Activated CD8-positive, alpha-beta memory T cell treated with anti-CD3 and anti-CD28 coated beads, Interleukin-2, amount 50 U/mL, for 48 hours (primary cell): Measurements from ENCODE around the gene PNLIPRP2.

Source experiments
- DNase-seq: peaks from one replicate; pipeline ENCODE4 v3.0.0-alpha.2; 2020

PNLIPRP2 gene

DNA sequence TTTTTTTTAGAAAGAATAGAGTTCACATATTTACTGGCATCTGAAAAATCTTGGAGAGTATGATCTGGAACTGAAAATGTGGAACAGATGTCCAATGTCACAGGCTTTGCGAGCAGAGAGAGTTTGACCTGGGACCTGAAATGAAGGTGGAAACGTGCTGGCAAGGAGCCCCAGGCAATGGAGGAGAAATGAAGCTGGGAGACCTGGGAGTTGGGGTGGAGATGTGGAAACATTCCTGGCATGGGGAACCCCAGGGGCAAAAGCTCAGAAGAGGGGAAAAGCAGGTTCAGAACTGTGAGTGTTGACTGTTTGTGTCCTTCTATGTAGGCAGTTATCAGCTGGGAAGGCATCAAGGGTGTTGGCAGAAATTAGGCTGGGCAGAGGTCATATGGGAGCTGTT is 7.3 kb upstream of the PNLIPRP2 start:
- DNase-seq = no peak

DNA sequence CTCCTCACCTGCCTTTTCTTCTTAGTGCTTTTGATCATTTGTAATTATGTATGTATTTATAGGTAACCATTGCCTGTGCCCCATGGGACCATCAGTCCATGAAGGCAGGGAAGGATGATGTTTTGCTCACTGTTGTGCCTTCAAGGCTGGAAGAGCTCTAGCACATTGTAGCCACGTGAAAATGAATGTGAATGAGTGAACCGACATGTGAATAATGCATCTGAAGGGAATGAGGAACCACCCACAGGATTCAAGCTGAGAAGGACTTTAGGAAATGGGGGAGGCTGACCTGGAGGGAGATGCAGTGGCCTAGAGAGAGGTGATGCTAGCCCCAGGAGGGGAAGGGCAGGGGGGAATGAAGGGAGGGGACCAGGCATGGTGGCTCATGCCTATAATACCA is 6.0 kb upstream of the PNLIPRP2 start:
- no peak for DNase-seq

DNA sequence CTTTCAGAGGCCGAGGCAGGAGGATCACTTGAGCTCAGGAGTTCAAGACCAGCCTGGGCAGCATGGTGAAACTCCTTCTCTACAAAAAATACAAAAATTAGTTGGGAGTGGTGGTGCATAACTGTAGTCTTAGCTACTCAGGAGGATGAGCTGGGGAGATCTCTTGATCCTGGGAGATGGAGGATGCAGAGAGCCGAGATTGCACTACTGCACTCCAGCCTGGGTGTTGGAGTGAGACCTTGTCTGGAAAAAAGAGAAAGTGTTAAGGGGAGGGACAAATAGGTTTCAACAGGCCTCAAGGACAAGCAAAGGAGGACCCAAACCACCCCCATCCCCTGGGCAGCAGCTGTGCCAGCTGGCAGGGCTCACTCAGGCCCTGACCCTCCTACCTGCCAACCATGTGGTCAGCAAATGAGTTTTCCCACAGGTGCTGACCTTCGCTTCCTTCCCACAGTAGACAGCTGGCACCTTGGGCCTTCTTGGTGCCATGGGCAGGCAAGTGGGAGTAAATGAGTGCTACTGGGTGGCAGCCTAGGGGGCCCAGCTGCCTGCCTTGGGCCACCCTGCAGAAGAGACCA is 5.5 kb upstream of the PNLIPRP2 start:
- no peak for DNase-seq

DNA sequence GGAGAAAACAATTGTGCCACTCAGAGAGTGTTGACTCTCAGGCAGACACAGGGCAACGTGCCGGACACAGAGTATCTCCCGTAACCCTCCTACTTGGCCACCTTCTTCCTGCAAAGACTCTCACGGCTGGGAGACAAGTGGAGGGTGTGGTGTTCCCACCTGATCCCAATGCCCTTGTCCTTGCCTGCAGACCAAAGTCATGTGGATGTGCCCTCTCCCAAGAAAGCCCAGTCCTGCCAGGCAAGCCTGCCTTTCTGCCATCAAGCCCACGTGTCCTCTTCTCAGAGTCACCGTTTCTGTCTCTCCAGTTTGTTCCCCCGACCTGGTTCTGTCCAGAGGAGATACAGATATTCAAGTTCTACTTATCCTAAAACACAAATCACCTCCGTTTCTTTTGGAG is 723 bp downstream of the PNLIPRP2 start:
- no peak for DNase-seq

DNA sequence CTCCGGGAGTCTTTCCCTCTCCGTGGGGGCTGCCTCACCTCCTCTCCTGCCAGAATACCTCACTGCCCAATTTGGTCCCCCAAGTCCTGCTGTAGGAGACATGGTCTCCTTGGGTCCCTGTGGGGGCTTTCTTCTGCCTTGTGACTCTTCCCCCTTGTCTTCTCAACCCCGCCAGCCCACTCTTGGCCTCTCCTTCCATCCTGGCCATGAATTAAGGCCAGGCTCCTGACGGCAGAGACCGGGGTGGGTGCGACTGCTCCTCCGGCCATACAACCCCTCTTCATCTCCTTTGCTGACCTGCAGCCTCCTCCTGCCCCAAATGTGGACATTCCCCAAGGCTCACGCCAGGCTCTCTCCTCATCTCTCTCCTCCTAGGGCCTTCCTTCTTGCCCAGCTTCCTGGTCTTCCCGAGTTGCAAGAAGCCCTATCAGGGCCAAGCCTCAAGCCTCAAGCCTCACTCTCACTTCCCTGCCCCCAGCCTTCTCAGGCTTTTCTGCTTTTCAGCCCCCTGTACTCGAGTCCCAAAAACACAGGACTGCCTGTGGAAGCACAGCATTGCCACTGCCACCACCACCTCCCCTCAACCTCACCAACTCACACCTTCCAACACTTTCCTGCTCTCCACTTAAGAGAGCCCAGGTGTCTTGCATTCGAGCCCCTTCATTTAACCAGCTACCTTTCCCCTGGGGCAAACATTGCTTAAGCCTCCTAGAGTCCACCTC is 1.3 kb downstream of the PNLIPRP2 start:
- no peak for DNase-seq

DNA sequence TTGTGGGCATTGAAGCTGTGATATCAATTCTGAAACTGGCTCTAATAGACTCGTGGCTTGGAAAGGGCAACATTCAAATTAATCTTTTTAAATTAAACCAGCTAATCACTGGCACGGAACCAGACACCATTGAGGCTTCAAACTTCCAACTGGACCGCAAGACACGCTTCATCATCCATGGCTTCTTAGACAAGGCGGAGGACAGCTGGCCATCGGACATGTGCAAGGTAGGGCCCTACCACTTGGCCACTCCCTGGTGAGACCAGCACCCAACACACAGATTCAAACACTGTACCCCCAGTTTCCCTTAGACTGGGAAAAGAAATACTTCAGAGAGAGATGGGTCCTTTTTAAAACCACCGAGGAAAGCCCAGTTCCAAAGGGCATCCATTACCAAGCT is 5.1 kb downstream of the PNLIPRP2 start:
- DNase-seq = no peak

DNA sequence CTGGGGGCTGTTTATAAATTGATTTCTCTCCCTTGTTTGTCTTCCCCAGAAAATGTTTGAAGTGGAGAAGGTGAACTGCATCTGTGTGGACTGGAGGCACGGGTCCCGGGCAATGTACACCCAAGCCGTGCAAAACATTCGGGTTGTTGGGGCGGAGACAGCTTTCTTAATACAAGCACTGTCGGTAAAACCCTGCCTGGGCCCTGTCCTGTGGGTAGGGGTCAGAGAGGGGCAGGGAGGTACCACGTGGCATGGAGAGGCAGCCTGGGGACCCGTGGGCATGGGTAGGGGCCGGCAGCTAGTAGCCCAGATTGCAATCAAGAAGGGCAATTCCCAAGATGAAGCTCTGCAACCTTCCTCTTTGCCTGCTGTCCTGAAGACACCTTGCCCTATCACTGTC is 6.1 kb downstream of the PNLIPRP2 start:
- DNase-seq = no peak

DNA sequence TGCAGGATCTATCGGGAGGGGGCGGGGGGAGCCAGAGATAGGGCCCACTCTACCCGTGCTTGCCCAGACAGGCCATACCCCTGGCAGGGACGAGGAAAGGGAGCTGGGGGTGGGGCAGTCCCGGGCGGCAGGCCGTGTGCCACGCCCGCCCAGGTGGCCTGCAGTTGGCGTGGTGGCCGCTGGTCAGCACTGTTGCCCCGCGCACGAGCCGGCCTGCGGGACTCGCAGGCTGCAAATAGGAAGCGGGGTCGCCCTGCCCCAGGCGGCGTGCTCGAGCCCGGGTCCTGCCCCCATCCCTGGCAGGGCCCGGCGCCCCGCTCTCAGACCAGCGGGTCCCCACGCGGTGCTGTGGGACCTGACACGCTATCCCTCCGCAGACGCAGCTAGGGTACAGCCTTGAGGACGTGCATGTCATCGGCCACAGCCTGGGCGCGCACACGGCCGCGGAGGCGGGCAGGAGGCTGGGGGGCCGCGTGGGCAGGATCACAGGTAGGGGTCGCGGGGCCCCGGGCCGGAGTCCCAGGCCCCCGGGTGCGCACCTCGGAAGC is 6.7 kb downstream of the PNLIPRP2 start:
- DNase-seq = no peak

DNA sequence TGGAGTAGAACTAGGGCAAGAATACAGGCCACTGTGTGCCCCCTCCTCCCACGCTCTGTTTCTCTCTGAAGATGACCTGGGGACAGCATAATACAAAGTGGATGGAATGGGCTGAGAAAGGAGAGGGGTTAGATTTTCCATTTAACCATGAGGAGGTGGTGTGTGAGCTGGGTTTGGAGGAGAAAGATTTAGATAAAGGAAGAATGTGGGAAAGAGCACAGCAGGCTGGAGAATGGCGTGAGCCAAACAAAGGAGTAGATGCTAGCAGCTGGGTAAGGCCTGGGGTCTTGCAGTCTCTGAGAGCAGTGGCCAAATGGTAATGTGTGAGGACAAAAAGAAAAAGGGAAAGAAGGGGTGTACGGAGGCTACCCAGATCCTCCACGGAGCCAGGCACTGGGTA is 8.6 kb downstream of the PNLIPRP2 start:
- no peak for DNase-seq

DNA sequence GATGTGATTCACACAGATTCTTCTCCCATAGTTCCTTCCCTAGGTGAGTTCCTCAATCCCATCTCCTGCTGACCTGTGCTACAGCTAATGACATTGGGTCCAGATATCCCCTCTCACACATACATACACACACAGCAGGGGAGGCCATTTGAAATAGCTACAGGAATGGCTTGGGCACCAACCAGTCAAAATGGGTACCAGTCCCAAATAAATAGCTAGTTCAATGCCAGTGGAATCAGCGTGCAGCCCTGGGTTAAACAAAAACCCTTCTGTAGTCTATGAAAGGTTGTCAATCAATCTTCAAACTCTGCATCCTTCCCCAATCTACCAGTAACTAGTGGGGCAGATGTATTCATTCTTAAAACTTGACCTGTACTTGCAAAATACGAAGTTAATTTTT is 9.3 kb downstream of the PNLIPRP2 start:
- DNase-seq = no peak

DNA sequence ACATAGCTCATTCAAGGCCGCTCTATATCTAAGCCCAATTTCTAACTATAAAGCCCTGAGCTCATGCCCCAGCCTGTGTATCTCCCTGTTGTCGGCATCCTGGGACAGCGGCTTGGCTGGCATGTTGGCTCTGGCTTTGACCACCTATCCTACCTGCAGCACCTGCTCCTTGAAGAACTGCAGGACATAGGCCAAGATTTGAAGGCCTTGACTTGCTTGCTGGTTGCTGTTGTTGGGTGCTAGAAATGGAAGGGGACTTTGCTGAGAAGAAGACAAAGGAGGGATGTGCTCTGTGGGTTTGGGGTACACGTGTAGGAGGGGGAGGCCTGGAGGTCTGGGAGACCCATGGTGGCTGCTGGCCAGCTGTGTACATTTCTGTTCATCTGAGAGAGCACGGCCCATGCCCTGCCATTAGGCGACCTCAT is 11.1 kb downstream of the PNLIPRP2 start:
- DNase-seq = no peak

DNA sequence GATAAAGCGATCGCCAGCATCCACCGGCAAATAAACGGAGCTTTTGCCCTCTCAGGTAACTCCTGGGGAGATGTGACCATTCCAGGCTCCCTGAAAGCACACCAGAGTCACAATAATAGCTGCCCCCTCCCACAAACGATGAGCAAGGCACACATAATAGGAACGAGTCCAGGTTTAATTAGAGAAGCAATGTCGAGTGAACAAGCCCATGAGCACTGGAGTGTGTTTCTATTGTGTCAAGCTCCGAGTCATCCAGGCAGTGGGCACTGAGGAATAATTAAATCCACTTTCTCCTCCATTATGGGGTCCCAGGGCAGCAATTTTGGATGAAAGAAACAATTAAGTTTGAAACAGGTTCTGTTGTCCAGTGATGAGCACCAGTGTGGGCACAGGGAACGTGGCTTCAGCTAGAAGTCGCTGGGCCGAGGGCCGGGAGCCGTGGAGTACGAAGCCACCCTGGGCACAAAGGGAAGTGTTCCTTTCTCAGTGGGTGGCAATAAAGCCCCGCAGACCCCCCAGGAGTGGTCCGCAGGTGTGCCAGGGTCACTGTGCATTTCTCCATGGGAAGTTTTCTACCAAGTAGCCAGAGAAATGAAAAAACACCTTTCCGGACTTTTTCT is 12.0 kb downstream of the PNLIPRP2 start:
- DNase-seq = no peak

DNA sequence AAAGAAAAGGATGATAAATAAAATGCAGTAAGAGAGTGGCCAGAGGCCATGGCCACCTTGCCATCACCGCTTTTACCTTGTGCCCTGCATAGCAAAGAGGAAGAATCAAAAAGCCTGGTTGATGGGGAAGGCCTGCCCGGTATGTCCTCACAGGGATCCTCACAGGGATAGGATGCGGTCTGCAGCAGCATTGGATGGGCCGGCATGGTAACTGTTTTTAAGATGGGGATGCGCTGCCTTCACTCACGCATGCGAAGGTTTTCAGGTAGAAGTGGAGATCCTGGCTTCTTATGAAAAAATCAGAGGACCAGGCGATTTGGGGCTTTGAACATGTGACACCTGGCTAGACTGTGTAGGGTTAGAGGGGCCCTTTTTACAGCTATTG is 12.5 kb downstream of the PNLIPRP2 start:
- DNase-seq = no peak

DNA sequence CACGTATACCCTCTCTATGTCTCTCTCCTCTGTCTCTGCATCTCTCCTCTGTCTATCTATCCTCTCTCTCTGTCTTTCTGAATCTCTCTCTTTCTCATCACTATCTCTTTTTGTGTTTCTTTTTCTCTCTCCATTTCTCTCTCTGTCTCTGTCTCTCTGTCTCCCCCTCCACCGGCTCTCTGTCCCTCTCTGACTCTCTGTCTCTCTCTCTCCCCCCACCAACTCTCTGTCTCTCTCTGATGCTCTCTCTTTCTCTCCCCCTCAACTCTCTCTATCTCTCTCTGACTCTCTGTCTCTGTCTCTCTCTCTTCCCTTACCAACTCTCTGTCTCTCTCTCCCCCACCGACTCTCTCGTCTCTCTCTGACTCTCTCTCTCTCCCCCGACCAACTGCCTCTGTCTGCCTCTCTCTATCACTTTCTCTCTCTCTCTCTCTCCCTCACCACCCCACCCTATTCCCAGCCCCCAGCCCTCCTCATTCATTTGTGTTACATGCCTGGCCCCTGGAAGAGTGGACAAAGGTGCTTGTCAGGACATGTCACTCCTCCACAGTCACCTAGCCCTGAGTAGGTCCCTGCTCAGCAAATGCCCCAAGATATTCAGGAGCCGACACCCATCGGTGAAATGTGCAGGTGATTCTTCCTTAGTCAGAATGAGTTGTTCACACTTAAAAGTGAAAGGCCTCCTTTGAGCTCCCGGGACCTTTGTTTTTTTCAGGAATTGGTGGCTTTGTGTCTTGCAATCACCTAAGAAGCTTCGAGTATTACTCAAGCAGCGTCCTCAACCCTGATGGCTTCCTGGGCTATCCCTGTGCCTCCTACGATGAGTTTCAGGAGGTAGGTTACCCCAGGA is 13.6 kb downstream of the PNLIPRP2 start:
- no peak for DNase-seq

DNA sequence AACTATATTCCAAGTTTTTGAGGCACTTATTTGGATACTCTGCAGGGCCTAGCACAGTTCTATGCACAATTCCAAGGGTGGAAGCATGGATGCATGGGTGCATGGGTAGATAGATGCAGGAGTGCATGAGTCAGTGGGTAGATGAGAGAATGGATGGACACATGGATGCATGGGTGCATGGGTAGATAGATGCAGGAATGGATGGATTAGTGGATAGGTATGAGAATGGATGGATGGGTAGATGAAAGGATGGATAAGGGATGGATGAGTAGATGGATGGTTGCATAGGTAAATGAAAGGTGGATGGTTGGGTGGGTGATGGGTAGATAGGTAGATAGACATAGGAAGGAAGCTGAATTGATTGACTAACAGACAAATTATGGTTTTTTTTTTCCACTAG is 15.6 kb downstream of the PNLIPRP2 start:
- DNase-seq = no peak

DNA sequence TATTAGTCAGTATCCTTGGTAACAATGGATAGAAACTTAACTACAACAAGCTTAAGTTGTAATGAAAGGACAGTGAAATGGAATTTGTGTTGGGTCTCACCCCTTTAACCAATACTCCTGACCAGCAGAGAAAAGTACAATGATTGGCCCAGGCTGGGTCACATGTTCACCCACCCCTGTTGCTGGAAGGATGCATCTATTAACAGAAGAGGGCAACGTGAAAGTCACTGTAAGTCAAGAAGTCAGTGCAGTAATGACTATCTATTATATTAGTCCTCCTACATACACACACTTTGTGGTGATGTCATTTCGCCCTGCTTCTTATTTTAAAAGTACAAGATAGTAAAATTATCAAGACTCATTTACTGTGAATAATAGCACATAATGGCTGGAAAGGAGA is 16.2 kb downstream of the PNLIPRP2 start:
- DNase-seq = no peak

DNA sequence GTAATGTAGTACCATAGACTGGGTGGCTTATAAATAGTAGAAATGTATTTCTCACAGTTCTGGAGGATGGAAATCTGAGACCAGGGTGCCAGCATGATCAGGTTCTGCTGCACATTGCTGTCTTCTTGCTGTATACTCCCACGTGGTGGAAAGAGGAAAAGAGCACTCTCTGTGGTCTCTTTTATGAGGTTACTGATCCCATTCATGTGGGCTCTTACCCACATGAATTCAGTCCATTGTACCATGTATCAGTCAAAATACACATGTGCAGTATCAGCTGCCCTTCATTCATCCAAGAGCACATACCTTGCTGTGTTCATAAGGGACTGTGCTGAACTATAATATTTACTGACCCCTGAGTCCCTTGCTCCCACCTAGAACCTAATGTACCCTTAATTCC is 17.1 kb downstream of the PNLIPRP2 start:
- DNase-seq = no peak

DNA sequence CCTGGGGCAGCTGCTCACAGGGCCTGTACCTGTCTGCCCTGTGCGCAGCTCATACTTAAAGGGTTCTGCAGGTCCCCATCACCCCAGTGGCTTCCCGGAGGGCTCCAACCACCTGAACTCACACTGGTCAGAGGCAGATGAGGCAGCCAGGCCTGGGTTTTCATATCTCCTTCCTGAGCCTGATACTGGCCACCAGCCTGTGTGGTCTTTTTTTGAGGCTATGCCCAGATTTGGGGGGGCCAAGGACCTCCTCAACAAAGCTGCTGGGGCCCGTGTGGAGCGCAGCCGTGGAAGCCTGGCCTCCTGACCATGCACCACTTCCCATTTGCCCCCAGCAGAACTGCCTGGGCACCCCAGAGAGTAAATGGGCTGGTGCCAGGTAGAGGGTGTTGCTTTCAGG is 25.7 kb downstream of the PNLIPRP2 start:
- DNase-seq = no peak

DNA sequence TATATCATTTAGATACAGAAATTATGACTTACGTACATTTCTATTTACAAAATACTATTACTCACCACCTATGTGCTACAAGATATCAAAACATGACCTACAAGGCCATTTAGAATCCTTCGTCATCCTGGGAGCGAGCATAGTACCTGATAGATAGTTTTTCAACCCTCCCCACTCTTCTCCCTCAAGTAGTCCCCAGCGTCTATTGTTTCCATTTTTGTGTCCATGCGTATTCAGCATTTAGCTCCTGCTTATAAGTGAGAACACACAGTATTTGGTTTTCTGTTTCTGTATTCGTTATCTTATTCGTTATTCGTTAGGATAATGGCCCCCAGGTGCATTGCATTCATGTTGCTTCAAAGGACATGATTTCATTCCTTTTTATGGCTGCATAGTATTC is 28.1 kb downstream of the PNLIPRP2 start:
- no peak for DNase-seq

DNA sequence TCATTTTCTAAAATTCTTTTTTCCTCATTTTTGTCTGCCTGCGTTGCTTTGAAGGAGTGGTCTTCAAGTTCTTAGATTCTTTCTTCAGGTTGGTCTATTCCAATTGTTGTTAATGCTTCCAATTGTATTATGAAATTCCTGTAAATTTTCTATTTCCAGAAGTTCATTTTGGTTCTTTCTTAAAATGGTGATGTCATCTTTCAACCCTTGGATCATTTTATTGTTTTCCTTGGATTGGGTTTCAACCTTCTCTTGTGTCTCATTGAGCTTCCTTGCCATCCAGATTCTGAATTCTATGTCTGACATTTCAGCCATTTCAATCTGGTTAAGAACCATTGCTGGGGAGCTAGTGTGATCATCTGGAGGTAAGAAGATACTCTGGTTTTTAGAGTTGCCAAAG is 33.1 kb downstream of the PNLIPRP2 start:
- DNase-seq = no peak

DNA sequence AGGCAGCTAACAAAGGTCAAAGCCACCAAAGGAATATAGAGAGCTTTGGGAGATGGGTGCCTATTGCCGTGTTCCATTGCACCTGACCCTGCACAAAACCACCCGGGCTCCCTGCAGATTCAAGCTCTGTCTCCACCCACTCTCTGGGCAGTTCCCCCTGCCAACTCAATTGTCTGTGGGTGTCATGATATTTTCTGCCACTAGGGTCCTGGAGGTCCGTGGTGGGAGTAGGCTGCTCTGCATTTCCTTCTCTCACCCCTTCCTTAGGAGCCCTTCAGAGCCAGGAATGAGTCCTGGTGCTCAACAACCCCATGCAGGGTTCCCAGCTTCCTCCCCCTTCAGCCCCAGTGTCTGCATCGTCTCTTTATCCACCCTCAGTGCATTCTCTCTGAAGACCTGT is 34.1 kb downstream of the PNLIPRP2 start:
- DNase-seq = no peak

DNA sequence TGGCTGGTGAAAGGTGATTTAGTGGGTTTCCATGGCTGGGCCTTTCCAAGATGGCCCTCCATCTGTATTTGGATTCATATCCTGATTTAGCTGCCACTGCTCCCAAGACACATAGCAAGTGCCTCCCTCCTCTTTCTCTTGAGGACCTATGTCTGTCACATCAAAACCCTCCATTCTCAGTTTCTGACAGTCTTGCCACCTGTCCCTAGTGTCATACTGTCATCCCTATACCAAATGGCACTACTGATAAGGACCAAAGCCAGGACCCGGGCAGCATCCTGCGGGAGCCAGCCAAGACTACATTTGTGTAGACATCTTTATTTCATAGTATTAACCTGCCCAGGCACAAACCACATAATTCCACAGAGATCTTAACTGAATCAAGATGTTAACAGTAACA is 34.8 kb downstream of the PNLIPRP2 start:
- DNase-seq = no peak

DNA sequence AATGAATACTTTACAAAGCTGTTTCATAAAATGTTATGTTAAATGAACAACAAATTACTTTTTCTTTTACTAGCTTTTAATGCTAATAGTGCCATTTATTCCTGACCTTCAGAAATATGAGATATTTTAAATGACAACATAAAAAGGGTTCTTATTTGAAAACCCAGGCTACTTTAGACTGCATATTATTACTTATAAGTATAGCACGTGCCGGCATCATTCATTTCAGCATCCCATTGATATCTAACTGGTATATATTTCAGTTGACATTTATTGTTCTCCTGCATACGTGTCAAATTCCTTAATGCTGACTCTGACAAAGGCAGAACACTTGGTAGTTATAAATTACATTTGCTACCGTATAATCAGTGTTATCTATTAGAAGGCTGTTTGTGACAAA is 35.3 kb downstream of the PNLIPRP2 start:
- no peak for DNase-seq
